Measurements from ENCODE around the gene VAV1.
"Not testable (repeated sequence)": the region's sequence is repeated elsewhere in the genome, so short reads cannot be mapped to it uniquely, and the experiment has no call there.

Gene VAV1

DNA sequence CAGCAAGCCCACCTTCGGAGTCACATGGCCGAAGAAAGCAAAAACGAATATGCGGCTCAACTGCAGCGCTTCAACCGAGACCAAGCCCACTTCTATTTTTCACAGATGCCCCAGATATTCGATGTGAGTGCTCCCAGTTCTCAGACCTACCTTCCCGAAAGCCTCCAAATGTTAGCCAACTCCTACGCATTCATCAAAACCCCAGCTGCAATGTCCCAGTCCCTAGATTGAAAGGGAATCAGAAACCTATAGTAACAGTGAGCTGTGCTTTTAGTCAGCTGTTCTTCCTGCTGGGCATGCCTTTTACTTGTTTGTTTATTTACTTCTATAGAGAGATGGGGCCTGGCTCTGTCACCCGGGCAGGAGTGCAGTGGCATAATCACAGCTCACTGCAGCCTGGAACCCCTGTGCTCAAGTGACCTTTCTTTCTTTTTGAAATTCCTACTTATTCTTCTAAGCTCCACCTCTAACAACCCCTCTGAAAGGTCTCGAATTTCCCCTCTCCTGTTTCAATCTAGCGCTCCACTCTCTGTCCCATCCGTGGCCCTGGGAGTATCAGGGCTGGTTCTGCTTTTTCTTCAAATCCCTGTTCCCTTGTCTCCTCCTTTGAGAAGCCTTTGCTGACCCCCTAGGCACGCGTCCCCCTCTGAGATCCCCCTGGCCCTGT is 28.7 kb upstream of the VAV1 start:
- H2BK120ac ChIP-seq (ENCODE audit: low read depth, low read length), result no peak overlapping the region
- H3K14ac ChIP-seq (ENCODE audit: low read length in 2 of 2), result no peak overlapping the region
- no peaks in the 10 kb centered on the region for H3K9me3 ChIP-seq (ENCODE audit: control insufficient read depth, low read length)
- no peak overlapping the region for H2BK5ac ChIP-seq (ENCODE audit: low read depth, low read length, poor library complexity, severe bottlenecking)
- peak; percentile 35 for DNase-seq
- no peak overlapping the region for H3K18ac ChIP-seq (ENCODE audit: low read depth in 1 of 2, low read length in 2 of 2)
- H4K8ac ChIP-seq (ENCODE audit: low read length), result no peak overlapping the region
- H2AK5ac ChIP-seq (ENCODE audit: low read length, severe bottlenecking), result peak overlapping the region; percentile 92
- H3K27ac ChIP-seq (ENCODE audit: low read length, poor library complexity, severe bottlenecking), result peak overlapping the region; percentile 92
- peak overlapping the region in 1 of 2 experiments; percentile 53 for H3K4me3 ChIP-seq (ENCODE audit: insufficient read depth in 1 of 2, low read depth in 1 of 2, low read length in 2 of 2)
- H4K91ac ChIP-seq (ENCODE audit: low read length), result no peak overlapping the region
- no peak overlapping the region for H3K4ac ChIP-seq (ENCODE audit: low read depth in 1 of 2, low read length in 2 of 2)
- 86% methylated on average over 15 of the region's 15 CpGs for WGBS
- H3K4me1 ChIP-seq (ENCODE audit: control insufficient read depth, insufficient read depth, low read depth, low read length), result peaks cover 28% of the 10 kb centered on the region
- no peaks in the 10 kb centered on the region for H3K27me3 ChIP-seq (ENCODE audit: control insufficient read depth in 1 of 2, insufficient read depth in 1 of 2, low read length in 2 of 2)
- H3K79me1 ChIP-seq (replicated peaks; ENCODE audit: low read length, poor library complexity, severe bottlenecking), result peaks cover 18% of the 10 kb centered on the region
- peak overlapping the region; percentile 13 for H3K4me2 ChIP-seq (ENCODE audit: low read length, poor library complexity, severe bottlenecking)
- no peak overlapping the region for H3K23ac ChIP-seq (ENCODE audit: low read length in 2 of 2)
- H2BK15ac ChIP-seq (ENCODE audit: low read depth, poor library complexity, severe bottlenecking), result peak overlapping the region; percentile 88
- H2AFZ ChIP-seq (ENCODE audit: low read depth, low read length), result no peak overlapping the region
- peaks cover 40 to 51% of the 10 kb centered on the region in 2 experiments for H3K36me3 ChIP-seq (ENCODE audit: control insufficient read depth in 1 of 2, insufficient read depth in 2 of 2, low read depth in 1 of 2, low read length in 2 of 2)
- no peak overlapping the region for H2BK12ac ChIP-seq (ENCODE audit: low read length in 2 of 2)
- H3K9ac ChIP-seq (ENCODE audit: low read length), result peak overlapping the region; percentile 57

DNA sequence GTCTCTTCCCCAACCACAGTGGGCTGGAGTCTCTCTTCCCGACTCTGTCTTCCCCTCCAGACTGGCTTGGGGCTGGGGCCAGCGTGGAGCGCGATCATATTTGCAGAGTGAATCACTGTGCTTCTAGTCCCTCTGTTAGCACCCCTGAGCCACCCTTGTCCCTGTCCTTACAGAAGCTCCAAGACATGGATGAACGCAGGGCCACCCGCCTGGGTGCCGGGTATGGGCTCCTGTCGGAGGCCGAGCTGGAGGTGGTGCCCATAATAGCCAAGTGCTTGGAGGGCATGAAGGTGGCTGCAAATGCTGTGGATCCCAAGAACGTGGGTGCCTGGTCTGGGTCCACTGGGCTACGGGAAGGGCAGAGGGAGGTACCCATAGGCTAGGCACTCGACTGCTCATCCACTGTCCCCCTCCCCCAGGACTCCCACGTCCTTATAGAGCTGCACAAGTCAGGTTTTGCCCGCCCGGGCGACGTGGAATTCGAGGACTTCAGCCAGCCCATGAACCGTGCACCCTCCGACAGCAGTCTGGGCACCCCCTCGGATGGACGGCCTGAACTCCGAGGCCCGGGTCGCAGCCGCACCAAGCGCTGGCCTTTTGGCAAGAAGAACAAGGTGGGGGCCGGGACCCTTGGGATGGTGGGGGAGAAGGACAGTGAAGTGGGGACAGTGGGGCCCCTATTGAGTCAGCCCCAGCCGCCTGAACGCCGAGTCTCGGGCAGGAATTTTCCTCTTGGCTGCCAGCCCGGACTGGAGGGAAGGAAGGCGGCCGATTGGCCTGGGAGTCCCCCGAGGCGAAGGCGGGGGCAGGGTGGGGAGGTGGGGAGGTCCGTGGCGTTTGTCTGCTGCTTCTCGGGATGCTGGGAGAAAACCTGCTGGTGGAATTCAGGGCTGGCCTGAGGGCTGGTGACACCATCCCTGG is 27.9 kb upstream of the VAV1 start:
- Histone ChIP-seq H2BK12ac (ENCODE audit: low read length in 2 of 2) (peak overlapping the region; percentile 22 to 71), H2BK120ac (ENCODE audit: low read depth, low read length) (no peak overlapping the region), H3K36me3 (ENCODE audit: control insufficient read depth in 1 of 2, insufficient read depth in 2 of 2, low read depth in 1 of 2, low read length in 2 of 2) (peaks cover 44 to 59% of the 10 kb centered on the region in 2 experiments), H2AFZ (ENCODE audit: low read depth, low read length) (no peak overlapping the region), H3K4ac (ENCODE audit: low read depth in 1 of 2, low read length in 2 of 2) (peak overlapping the region in 1 of 2 experiments; percentile 42), H2BK15ac (ENCODE audit: low read depth, poor library complexity, severe bottlenecking) (peak overlapping the region; percentile 88), H4K91ac (ENCODE audit: low read length) (peak overlapping the region; percentile 29), H3K14ac (ENCODE audit: low read length in 2 of 2) (no peak overlapping the region), H3K4me3 (ENCODE audit: insufficient read depth in 1 of 2, low read depth in 1 of 2, low read length in 2 of 2) (peak overlapping the region in 1 of 2 experiments; percentile 56), H3K4me1 (ENCODE audit: control insufficient read depth, insufficient read depth, low read depth, low read length) (peaks cover 25% of the 10 kb centered on the region), H3K18ac (ENCODE audit: low read depth in 1 of 2, low read length in 2 of 2) (peak overlapping the region in 1 of 2 experiments; percentile 74), H3K27ac (ENCODE audit: low read length, poor library complexity, severe bottlenecking) (peak overlapping the region; percentile 92), H3K9ac (ENCODE audit: low read length) (peak overlapping the region; percentile 57), H3K9me3 (ENCODE audit: control insufficient read depth, low read length) (no peaks in the 10 kb centered on the region), H3K27me3 (ENCODE audit: control insufficient read depth in 1 of 2, insufficient read depth in 1 of 2, low read length in 2 of 2) (no peaks in the 10 kb centered on the region), H2AK5ac (ENCODE audit: low read length, severe bottlenecking) (peak overlapping the region; percentile 92), H2BK5ac (ENCODE audit: low read depth, low read length, poor library complexity, severe bottlenecking) (peak overlapping the region; percentile 91), H3K79me1 (replicated peaks; ENCODE audit: low read length, poor library complexity, severe bottlenecking) (peaks cover 21% of the 10 kb centered on the region), H3K4me2 (ENCODE audit: low read length, poor library complexity, severe bottlenecking) (peak overlapping the region; percentile 36), H4K8ac (ENCODE audit: low read length) (peak overlapping the region; percentile 29), H3K23ac (ENCODE audit: low read length in 2 of 2) (peak overlapping the region in 1 of 2 experiments; percentile 38)
- DNase-seq, result peak; percentile 76
- 78% methylated on average over 39 of the region's 41 CpGs for WGBS

DNA sequence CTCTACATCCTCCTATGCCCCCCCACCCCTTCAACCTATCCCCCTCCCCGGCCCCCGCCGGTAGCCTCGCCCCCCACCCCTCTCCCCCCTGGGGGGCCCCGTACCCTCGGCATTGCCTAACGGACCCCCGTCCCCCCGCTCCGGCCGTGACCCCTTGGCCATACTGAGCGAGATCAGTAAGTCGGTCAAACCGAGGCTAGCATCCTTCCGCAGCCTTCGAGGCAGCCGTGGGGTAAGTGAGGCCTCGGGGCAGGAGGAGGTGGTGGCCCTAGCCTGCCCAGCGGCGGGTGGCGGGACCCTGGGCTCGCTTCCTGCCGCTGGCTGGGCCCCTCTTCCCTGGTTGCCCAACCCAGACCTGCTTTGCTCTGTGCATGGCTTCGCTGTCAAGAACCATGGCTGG is 26.5 kb upstream of the VAV1 start:
- Histone ChIP-seq H3K4ac (ENCODE audit: low read depth in 1 of 2, low read length in 2 of 2) (no peak overlapping the region), H3K9me3 (ENCODE audit: control insufficient read depth, low read length) (no peaks in the 10 kb centered on the region), H3K27ac (ENCODE audit: low read length, poor library complexity, severe bottlenecking) (no peak overlapping the region), H3K4me3 (ENCODE audit: insufficient read depth in 1 of 2, low read depth in 1 of 2, low read length in 2 of 2) (no peak overlapping the region), H3K18ac (ENCODE audit: low read depth in 1 of 2, low read length in 2 of 2) (no peak overlapping the region), H2BK12ac (ENCODE audit: low read length in 2 of 2) (no peak overlapping the region), H3K79me1 (replicated peaks; ENCODE audit: low read length, poor library complexity, severe bottlenecking) (peaks cover 18% of the 10 kb centered on the region), H3K36me3 (ENCODE audit: control insufficient read depth in 1 of 2, insufficient read depth in 2 of 2, low read depth in 1 of 2, low read length in 2 of 2) (peaks cover 57 to 69% of the 10 kb centered on the region in 2 experiments), H2BK120ac (ENCODE audit: low read depth, low read length) (no peak overlapping the region), H2AFZ (ENCODE audit: low read depth, low read length) (no peak overlapping the region), H4K91ac (ENCODE audit: low read length) (no peak overlapping the region), H3K9ac (ENCODE audit: low read length) (no peak overlapping the region), H3K4me2 (ENCODE audit: low read length, poor library complexity, severe bottlenecking) (no peak overlapping the region), H3K27me3 (ENCODE audit: control insufficient read depth in 1 of 2, insufficient read depth in 1 of 2, low read length in 2 of 2) (no peaks in the 10 kb centered on the region), H2BK15ac (ENCODE audit: low read depth, poor library complexity, severe bottlenecking) (no peak overlapping the region), H3K14ac (ENCODE audit: low read length in 2 of 2) (no peak overlapping the region), H2AK5ac (ENCODE audit: low read length, severe bottlenecking) (peak overlapping the region; percentile 29), H2BK5ac (ENCODE audit: low read depth, low read length, poor library complexity, severe bottlenecking) (no peak overlapping the region), H3K4me1 (ENCODE audit: control insufficient read depth, insufficient read depth, low read depth, low read length) (peaks cover 25% of the 10 kb centered on the region), H3K23ac (ENCODE audit: low read length in 2 of 2) (no peak overlapping the region), H4K8ac (ENCODE audit: low read length) (peak overlapping the region; percentile 29)
- WGBS, result 97% methylated on average over 16 of the region's 24 CpGs
- DNase-seq, result no peak

DNA sequence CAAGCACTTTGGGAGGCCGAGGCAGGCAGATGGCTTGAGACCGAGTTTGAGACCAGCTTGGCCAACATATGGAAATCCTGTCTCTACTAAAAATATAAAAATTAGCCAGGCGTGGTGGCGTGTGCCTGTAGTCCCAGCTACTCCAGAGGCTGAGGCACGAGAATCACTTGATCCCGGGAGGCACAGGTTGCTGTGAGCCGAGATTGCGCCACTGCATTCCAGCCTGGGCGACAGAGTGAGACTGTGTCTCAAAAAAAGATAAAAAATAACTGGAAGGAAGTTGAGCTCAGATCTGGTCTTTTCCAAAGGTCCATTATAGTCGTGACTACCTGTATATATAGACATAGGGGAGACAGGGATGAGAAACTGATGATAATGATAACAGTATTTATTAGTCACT is 24.0 kb upstream of the VAV1 start:
- H3K18ac ChIP-seq (ENCODE audit: low read depth in 1 of 2, low read length in 2 of 2); H3K9ac ChIP-seq (ENCODE audit: low read length); H3K4ac ChIP-seq (ENCODE audit: low read depth in 1 of 2, low read length in 2 of 2); H3K4me2 ChIP-seq (ENCODE audit: low read length, poor library complexity, severe bottlenecking); H2BK5ac ChIP-seq (ENCODE audit: low read depth, low read length, poor library complexity, severe bottlenecking); H2AK5ac ChIP-seq (ENCODE audit: low read length, severe bottlenecking); DNase-seq; H2AFZ ChIP-seq (ENCODE audit: low read depth, low read length); H3K27me3 ChIP-seq (ENCODE audit: control insufficient read depth in 1 of 2, insufficient read depth in 1 of 2, low read length in 2 of 2); H3K27ac ChIP-seq (ENCODE audit: low read length, poor library complexity, severe bottlenecking); H4K91ac ChIP-seq (ENCODE audit: low read length); H3K14ac ChIP-seq (ENCODE audit: low read length in 2 of 2); H4K8ac ChIP-seq (ENCODE audit: low read length); H3K4me3 ChIP-seq (ENCODE audit: insufficient read depth in 1 of 2, low read depth in 1 of 2, low read length in 2 of 2); H3K23ac ChIP-seq (ENCODE audit: low read length in 2 of 2); H2BK15ac ChIP-seq (ENCODE audit: low read depth, poor library complexity, severe bottlenecking); H3K9me3 ChIP-seq (ENCODE audit: control insufficient read depth, low read length); H2BK120ac ChIP-seq (ENCODE audit: low read depth, low read length); H2BK12ac ChIP-seq (ENCODE audit: low read length in 2 of 2): not testable (repeated sequence)
- Histone ChIP-seq H3K79me1 (replicated peaks; ENCODE audit: low read length, poor library complexity, severe bottlenecking) (peaks cover 12% of the 10 kb centered on the region), H3K36me3 (ENCODE audit: control insufficient read depth in 1 of 2, insufficient read depth in 2 of 2, low read depth in 1 of 2, low read length in 2 of 2) (peaks cover 71 to 74% of the 10 kb centered on the region in 2 experiments), H3K4me1 (ENCODE audit: control insufficient read depth, insufficient read depth, low read depth, low read length) (peaks cover 24% of the 10 kb centered on the region)
- 98% methylated on average over 10 of the region's 10 CpGs for WGBS
